Measurements from ENCODE around the gene TBL3. TPM values are rescaled to one million over a fixed set of nuclear protein-coding genes. Genes with fewer than 3 reads are reported as not detected.

Gene TBL3
- total RNA-seq, 6 donors from 2014 or later = 22.0 to 51.6 (median 35.0) TPM

- TF ChIP-seq CTCF (IDR thresholded peaks at IDR 0.05) (peak in 1 of 6 experiments; percentile 45), POLR2AphosphoS5 (IDR thresholded peaks at IDR 0.05) (no peak)
- DNase-seq = peak in 1 of 2 donors; percentile 50
- peak overlapping the region; percentile 36 to 91 (median 86) for H3K4me3 ChIP-seq
- no peaks in the 10 kb centered on the region for H3K9me3 ChIP-seq
- peak overlapping the region; percentile 98 to 100 (median 98) for H3K27ac ChIP-seq
- peaks cover 28 to 49% (median 32%) of the 10 kb centered on the region in 4 donors for H3K4me1 ChIP-seq
- H3K27me3 ChIP-seq = no peaks in the 10 kb centered on the region
- peak; percentile 3 to 35 for ATAC-seq (ENCODE audit: low FRiP score in 2 of 2)
- peaks cover 14 to 34% (median 23%) of the 10 kb centered on the region in 4 donors for H3K36me3 ChIP-seq
- WGBS, 2 donors = 11 to 23% methylated on average over 27 to 42 of the region's 44 CpGs
Observed at GRCh38 chr16:1963806-1964505, 7.9 kb upstream of the TBL3 start.

GRCh38 chr16:1964506-1965395, 7.1 kb upstream of the TBL3 start, which contains the start of gene RPS2:
Gene RPS2 (minus strand): TSS chr16:1964826. CDS start chr16:1964625, 201 bp downstream.
- peaks cover 14 to 34% (median 23%) of the 10 kb centered on the region in 4 donors for H3K36me3 ChIP-seq
- H3K27me3 ChIP-seq = no peaks in the 10 kb centered on the region
- DNase-seq (peak; percentile 99 to 100), ATAC-seq (ENCODE audit: low FRiP score in 2 of 2) (peak; percentile 97 to 99)
- WGBS, 2 donors = 0 to 1% methylated on average over 1 to 57 of the region's 97 CpGs
- peak within 1 kb of the TSS; percentile 85 to 91 (median 88) for H3K4me3 ChIP-seq
- no peaks in the 10 kb centered on the region for H3K9me3 ChIP-seq
- TF ChIP-seq POLR2A (IDR thresholded peaks at IDR 0.05) (peak; percentile 79 to 99 (median 91)), CTCF (IDR thresholded peaks at IDR 0.05) (peak in 2 of 6 experiments; percentile 7 to 31), POLR2AphosphoS5 (IDR thresholded peaks at IDR 0.05) (peak; percentile 97 to 99), EP300 (IDR thresholded peaks at IDR 0.05) (peak in 1 of 4 donors; percentile 63)
- peaks cover 26 to 46% (median 30%) of the 10 kb centered on the region in 4 donors for H3K4me1 ChIP-seq
- peak within 1 kb of the TSS; percentile 98 to 100 (median 98) for H3K27ac ChIP-seq

DNA sequence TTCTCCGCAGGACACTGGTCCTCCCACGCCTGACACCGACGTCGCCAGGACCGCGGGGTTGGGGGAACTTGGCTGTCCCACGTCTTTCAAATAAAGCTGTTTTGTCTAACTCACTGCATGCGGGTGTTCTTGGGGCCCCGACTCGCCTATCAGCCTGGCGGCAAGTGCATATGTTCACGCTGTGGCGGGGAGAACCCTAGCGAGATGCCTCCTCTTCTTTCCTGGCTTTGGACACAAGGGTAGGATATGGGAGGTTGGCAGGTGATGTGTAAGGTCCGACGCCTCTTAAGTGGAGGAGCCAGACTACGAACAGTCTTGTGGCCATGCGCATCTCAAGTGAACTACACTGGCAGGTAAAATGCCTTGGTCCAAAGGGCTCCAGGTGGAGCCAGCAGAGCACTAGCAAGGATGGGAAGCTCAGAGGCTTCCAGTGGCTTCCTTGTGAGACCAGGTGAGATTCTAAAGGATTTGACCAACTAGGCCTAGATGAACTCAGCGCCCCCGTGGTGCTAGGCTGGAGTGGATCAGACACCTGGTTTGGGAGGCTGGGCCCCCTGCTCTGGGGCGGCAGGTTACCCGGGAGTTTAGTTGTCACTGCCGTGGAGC, 6.4 kb upstream of the TBL3 start:
- no peak for TF ChIP-seq CTCF (IDR thresholded peaks at IDR 0.05)
- TF ChIP-seq EP300 (IDR thresholded peaks at IDR 0.05) = no peak
- TF ChIP-seq POLR2A (IDR thresholded peaks at IDR 0.05) = no peak
- no peak for TF ChIP-seq POLR2AphosphoS5 (IDR thresholded peaks at IDR 0.05)
- Histone ChIP-seq H3K36me3 (peaks cover 14 to 34% (median 23%) of the 10 kb centered on the region in 4 donors), H3K4me3 (peak overlapping the region; percentile 85 to 91 (median 88)), H3K9me3 (no peaks in the 10 kb centered on the region), H3K27me3 (no peaks in the 10 kb centered on the region), H3K4me1 (peaks cover 20 to 39% (median 26%) of the 10 kb centered on the region in 4 donors), H3K27ac (peak overlapping the region; percentile 98 to 100 (median 98))
- no peak for ATAC-seq (ENCODE audit: low FRiP score in 2 of 2)
- 18 to 19% methylated on average over 13 to 18 of the region's 24 CpGs for WGBS, 2 donors
- no peak for DNase-seq

DNA sequence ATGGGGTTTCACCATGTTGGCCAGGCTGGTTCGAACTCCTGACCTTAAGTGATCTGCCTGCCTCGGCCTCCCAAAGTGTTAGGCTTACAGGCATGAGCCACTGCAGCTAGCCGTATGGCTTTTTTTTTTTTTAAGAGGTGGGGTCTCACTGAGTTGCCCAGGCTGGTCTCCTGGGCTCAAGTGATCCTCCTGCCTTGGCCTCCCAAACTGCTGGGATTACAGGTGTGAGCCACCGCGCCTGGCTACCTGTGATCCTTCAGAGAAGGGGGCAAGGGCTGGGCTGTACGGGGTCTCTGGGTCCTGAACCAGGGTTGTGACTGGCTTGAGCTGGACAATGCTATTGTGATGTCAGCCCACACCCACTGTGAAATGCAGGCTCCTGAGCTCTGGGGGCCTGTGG, 5.4 kb upstream of the TBL3 start, which contains the start of gene RNF151:
TSS of gene RNF151 (plus strand) at position 397 of the 400 bp plus-strand sequence. CDS start 26 bp downstream, outside the sequence.
- WGBS, 2 donors = 96 to 98% methylated on average over 5 to 6 of the region's 6 CpGs
- no peaks in the 10 kb centered on the region for H3K27me3 ChIP-seq
- no peak for TF ChIP-seq CTCF (IDR thresholded peaks at IDR 0.05)
- TF ChIP-seq EP300 (IDR thresholded peaks at IDR 0.05) = no peak
- TF ChIP-seq POLR2A (IDR thresholded peaks at IDR 0.05) = no peak
- TF ChIP-seq POLR2AphosphoS5 (IDR thresholded peaks at IDR 0.05) = no peak
- H3K4me1 ChIP-seq = peaks cover 18 to 39% (median 27%) of the 10 kb centered on the region in 4 donors
- H3K9me3 ChIP-seq = no peaks in the 10 kb centered on the region
- H3K4me3 ChIP-seq = peak within 1 kb of the TSS; percentile 85 to 91 (median 88)
- DNase-seq = no peak
- peaks cover 11 to 26% (median 19%) of the 10 kb centered on the region in 4 donors for H3K36me3 ChIP-seq
- H3K27ac ChIP-seq = peak within 1 kb of the TSS; percentile 98 to 100 (median 98)
- ATAC-seq (ENCODE audit: low FRiP score in 2 of 2) = no peak

All from upper lobe of left lung (tissue), 6 donors.